Endothelial cell of umbilical vein (primary cell): ENCODE measurements around the gene CEP350. TPM values are rescaled to one million over a fixed set of nuclear protein-coding genes. Genes with fewer than 3 reads are reported as not detected.

ENCODE experiments used
- BruUV-seq: library from RNA; stranded (reverse); fragments of 400-500 nt; replicated peaks from 2 replicates; lab custom pipeline; 2021; lab: Mats Ljungman, UMichigan
- CTCF ChIA-PET: fragments of 300-600, 350-600 bp; sonication (Branson Sonifier 250); formaldehyde crosslinking; loops from one replicate; lab custom pipeline; 2021; ENCODE audit warnings: antibody characterized with exemption, inconsistent platforms; lab: Charles Lee
- POLR2A ChIA-PET: fragments of 300-600, 350-600 bp; sonication (Branson Sonifier 250); formaldehyde crosslinking; loops from one replicate; lab custom pipeline; 2021; ENCODE audit warnings: antibody characterized with exemption, inconsistent platforms; lab: Charles Lee
- DNase-seq: peaks from one replicate; pipeline ENCODE4 v3.0.0-alpha.2; 2011; ENCODE audit warnings: low read depth, low spot score
- FAIRE-seq: peaks from 2 replicates; lab custom pipeline; 2011; peaks lifted over from hg19 to GRCh38; lab: Jason Lieb, UNC
- H2AFZ ChIP-seq: 2 replicates; pipeline ENCODE4 v1.6.0; 2012; ENCODE audit warnings: low read depth, low read length, control low read depth, inconsistent platforms
- H3K27ac ChIP-seq: 2 replicates; pipeline ENCODE4 v1.5.1; 2011; ENCODE audit warnings: low read depth, mild to moderate bottlenecking, control low read depth, low read length, moderate library complexity; ENCODE audit not compliant: insufficient read depth
- H3K27me3 ChIP-seq, 2 experiments: 2 replicates each; pipeline versions ENCODE4 v1.6.0 to v1.6.1; 2011; ENCODE audit warnings: low read length in 2 of 2, mixed read lengths in 1 of 2; ENCODE audit not compliant: control insufficient read depth in 2 of 2, insufficient read depth in 2 of 2
- H3K36me3 ChIP-seq, 2 experiments: 2 replicates in 1 of 2; 3 replicates in 1 of 2; pipeline ENCODE4 v1.5.1; 2011; ENCODE audit warnings: low read length in 2 of 2, mild to moderate bottlenecking in 1 of 2, moderate library complexity in 1 of 2; ENCODE audit not compliant: control insufficient read depth in 2 of 2, insufficient read depth in 2 of 2; ENCODE audit errors: extremely low read depth in 1 of 2
- H3K4me1 ChIP-seq: 3 replicates; pipeline ENCODE4 v1.5.1; 2011; ENCODE audit warnings: mild to moderate bottlenecking, low read length; ENCODE audit not compliant: control insufficient read depth, insufficient read depth; ENCODE audit errors: extremely low read depth
- H3K4me2 ChIP-seq: 2 replicates; pipeline ENCODE4 v1.6.1; 2011; ENCODE audit warnings: low read length, control low read depth, mixed read lengths; ENCODE audit not compliant: insufficient read depth
- H3K4me3 ChIP-seq, 3 experiments: fragments of 200-600 bp in 1 of 3; sonication (generic), shearing (Covaris generic) in 1 of 3; replicated peaks in 1 of 3; 2 replicates each; pipeline ENCODE4 v1.5.1; 2011 to 2016; ENCODE audit warnings: control low read depth in 3 of 3, low read length in 3 of 3, mild to moderate bottlenecking in 2 of 3, inconsistent platforms in 1 of 3, low read depth in 1 of 3, moderate library complexity in 1 of 3; ENCODE audit not compliant: insufficient read depth in 1 of 3
- H3K79me2 ChIP-seq: 2 replicates; pipeline ENCODE4 v1.6.0; 2012; ENCODE audit warnings: low read length, inconsistent platforms; ENCODE audit not compliant: control insufficient read depth, insufficient read depth
- H3K9ac ChIP-seq: replicated peaks from 2 replicates; pipeline ENCODE3; 2011; ENCODE audit warnings: low read length, control low read depth; ENCODE audit not compliant: insufficient read depth; ENCODE audit errors: extremely low read depth
- H3K9me1 ChIP-seq: replicated peaks from 3 replicates; pipeline ENCODE4 v1.6.0; 2011; ENCODE audit warnings: mild to moderate bottlenecking, low read length; ENCODE audit not compliant: control insufficient read depth, insufficient read depth; ENCODE audit errors: extremely low read depth
- H3K9me3 ChIP-seq: replicated peaks from 2 replicates; pipeline ENCODE4 v1.5.1; 2012; ENCODE audit warnings: low read length, inconsistent platforms; ENCODE audit not compliant: control insufficient read depth, insufficient read depth
- H4K20me1 ChIP-seq: replicated peaks from 2 replicates; pipeline ENCODE3; 2011; ENCODE audit warnings: mild to moderate bottlenecking, low read length; ENCODE audit not compliant: control insufficient read depth, insufficient read depth; ENCODE audit errors: extremely low read depth
- EZH2 ChIP-seq: IDR thresholded peaks from 2 replicates; pipeline ENCODE4 v1.6.1; 2012; ENCODE audit warnings: borderline replicate concordance, low read depth, mild to moderate bottlenecking, moderate library complexity, low read length, inconsistent platforms; ENCODE audit not compliant: severe bottlenecking
- FOS ChIP-seq: IDR thresholded peaks from 2 replicates; pipeline ENCODE4 v1.6.1; 2011; ENCODE audit warnings: mild to moderate bottlenecking, low read length, moderate library complexity, borderline replicate concordance; ENCODE audit not compliant: insufficient read depth
- GATA2 ChIP-seq: IDR thresholded peaks from 2 replicates; pipeline ENCODE4 v1.7.0; 2011; ENCODE audit warnings: low read depth, mild to moderate bottlenecking, moderate library complexity, mixed read lengths, low read length; ENCODE audit not compliant: insufficient read length, insufficient read depth
- JUN ChIP-seq: IDR thresholded peaks from 2 replicates; pipeline ENCODE4 v1.6.1; 2011; ENCODE audit warnings: borderline replicate concordance, low read depth; ENCODE audit not compliant: insufficient read length, insufficient read depth
- MYC ChIP-seq: IDR thresholded peaks from one replicate; pipeline ENCODE4 v1.6.1; 2011; ENCODE audit warnings: mild to moderate bottlenecking, low read depth, low read length
- POLR2A ChIP-seq: IDR thresholded peaks from 2 replicates; pipeline ENCODE4 v1.6.1; 2012; ENCODE audit warnings: low read depth, mild to moderate bottlenecking, control low read depth, low read length
- POLR2AphosphoS5 ChIP-seq: IDR thresholded peaks from 2 replicates; pipeline ENCODE4 v1.6.1; 2012; ENCODE audit warnings: low read depth, mild to moderate bottlenecking, control low read depth, low read length, moderate library complexity; ENCODE audit not compliant: insufficient read depth
- dilution Hi-C: fragments of 300-500 bp; cut with MboI; formaldehyde crosslinking; loops from one replicate; pipeline ENCODE4 v1.15.0; 2019; ENCODE audit warnings: low sequenced_read_pairs; ENCODE audit not compliant: extremely low pct_ligation_motif_present
- intact Hi-C: fragments of 100-400 bp; cut with micrococcal nuclease; formaldehyde crosslinking; loops from one replicate; pipeline ENCODE4 v1.10.0; 2022
- polyA plus RNA-seq, 4 experiments: library from polyadenylated mRNA; depleted of rRNA in 3 of 4; stranded (reverse) in 3 of 4; unstranded in 1 of 4; fragments of >200 nt; gene quantifications; 2 replicates each; pipeline versions ENCODE4 v1.2.1 to v1.2.3, GENCODE V29; 2011 to 2012; ENCODE audit warnings: missing spikeins in 1 of 4
- total RNA-seq: library from RNA; stranded (reverse); gene quantifications from 2 replicates; pipeline ENCODE4 v1.2.3, GENCODE V29; 2021
- TF ChIP-seq, protein P1 (sequence below), 2 donors: IDR thresholded peaks; 1 replicate in 1 of 2; 2 replicates in 1 of 2; pipeline ENCODE4 v1.5.1; 2011; ENCODE audit warnings: low read length in 2 of 2, mild to moderate bottlenecking in 2 of 2, moderate library complexity in 2 of 2, control low read depth in 1 of 2, inconsistent platforms in 1 of 2, low read depth in 1 of 2; ENCODE audit not compliant: insufficient read depth in 1 of 2; ENCODE audit errors: extremely low read depth in 1 of 2
- TF ChIP-seq, protein P2 (sequence below): IDR thresholded peaks from 2 replicates; pipeline ENCODE4 v1.6.1; 2011; ENCODE audit not compliant: insufficient read depth, insufficient read length

CEP350 gene
- total and polyA plus RNA-seq, 2 donors (not counting 3 experiments of a cell fraction or from before 2014, with no cell fraction given) = 4.8 to 30.1 TPM

DNA sequence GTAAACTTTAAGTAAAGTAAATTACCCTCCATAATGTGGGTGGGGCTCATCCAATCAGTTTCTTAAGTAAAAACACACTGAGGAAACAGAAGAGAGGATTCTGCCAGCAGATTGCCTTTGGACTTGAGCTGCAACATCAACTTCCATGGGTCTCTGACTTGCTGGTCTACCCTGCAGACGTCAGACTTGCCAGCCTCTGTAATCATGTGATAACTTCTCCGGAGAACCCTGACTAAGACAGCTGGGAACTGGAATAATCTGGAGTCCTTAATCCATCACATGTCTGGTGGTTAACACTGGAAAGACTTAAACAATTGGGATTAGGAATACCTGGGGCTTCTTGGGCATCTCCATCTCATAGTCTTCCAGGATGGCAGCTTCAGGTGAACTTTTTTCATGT, 13.2 kb upstream of the CEP350 start:
- Histone ChIP-seq H4K20me1 (no peaks in the 10 kb centered on the region), H3K27me3 (no peaks in the 10 kb centered on the region), H3K9me3 (no peaks in the 10 kb centered on the region), H3K4me3 (no peak overlapping the region), H2AFZ (no peak overlapping the region), H3K4me2 (no peak overlapping the region), H3K9ac (no peak overlapping the region), H3K79me2 (no peaks in the 10 kb centered on the region), H3K36me3 (no peaks in the 10 kb centered on the region), H3K9me1 (no peaks in the 10 kb centered on the region), H3K4me1 (no peaks in the 10 kb centered on the region), H3K27ac (no peak overlapping the region)
- no peak for FAIRE-seq
- BruUV-seq = no TSS peak
- dilution Hi-C loops = no loop called here
- CTCF ChIA-PET = interaction anchor here (1.3 kb wide), 1 partner anchor 13 kb away, joined by 4 read pairs; the partner anchor contains the start of gene CEP350
- POLR2A ChIA-PET = no interaction called here
- no peak for DNase-seq
- intact Hi-C loops = no loop called here
- no peak for TF ChIP-seq GATA2
- no peak for TF ChIP-seq POLR2A
- no peak for TF ChIP-seq JUN
- TF ChIP-seq POLR2AphosphoS5 = no peak
- TF ChIP-seq, protein P1, sequence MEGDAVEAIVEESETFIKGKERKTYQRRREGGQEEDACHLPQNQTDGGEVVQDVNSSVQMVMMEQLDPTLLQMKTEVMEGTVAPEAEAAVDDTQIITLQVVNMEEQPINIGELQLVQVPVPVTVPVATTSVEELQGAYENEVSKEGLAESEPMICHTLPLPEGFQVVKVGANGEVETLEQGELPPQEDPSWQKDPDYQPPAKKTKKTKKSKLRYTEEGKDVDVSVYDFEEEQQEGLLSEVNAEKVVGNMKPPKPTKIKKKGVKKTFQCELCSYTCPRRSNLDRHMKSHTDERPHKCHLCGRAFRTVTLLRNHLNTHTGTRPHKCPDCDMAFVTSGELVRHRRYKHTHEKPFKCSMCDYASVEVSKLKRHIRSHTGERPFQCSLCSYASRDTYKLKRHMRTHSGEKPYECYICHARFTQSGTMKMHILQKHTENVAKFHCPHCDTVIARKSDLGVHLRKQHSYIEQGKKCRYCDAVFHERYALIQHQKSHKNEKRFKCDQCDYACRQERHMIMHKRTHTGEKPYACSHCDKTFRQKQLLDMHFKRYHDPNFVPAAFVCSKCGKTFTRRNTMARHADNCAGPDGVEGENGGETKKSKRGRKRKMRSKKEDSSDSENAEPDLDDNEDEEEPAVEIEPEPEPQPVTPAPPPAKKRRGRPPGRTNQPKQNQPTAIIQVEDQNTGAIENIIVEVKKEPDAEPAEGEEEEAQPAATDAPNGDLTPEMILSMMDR (IDR thresholded peaks at IDR 0.05; ENCODE audit: extremely low read depth in 1 of 2, insufficient read depth in 1 of 2, low read depth in 1 of 2, low read length in 2 of 2) = no peak

DNA sequence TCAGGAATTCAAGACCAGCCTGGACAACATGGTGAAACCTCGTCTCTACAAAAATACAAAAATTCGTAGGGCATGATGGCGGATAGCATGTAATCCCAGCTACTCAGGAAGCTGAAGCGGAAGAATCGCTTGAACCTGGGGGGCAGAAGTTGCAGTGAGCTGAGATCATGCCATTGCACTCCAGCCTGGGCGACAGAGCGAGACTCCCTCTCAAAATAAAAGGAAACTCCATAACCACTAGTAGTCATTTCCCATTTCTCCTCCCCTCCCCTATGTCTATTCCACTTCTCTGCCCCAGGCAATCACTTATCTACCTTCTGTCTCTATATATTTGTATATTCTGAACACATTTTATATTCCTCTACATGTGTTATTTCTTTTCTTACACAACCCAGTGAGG, 4.0 kb upstream of the CEP350 start:
- intact Hi-C loops (no loop called here), dilution Hi-C loops (no loop called here)
- no TSS peak for BruUV-seq
- DNase-seq (no peak), FAIRE-seq (no peak)
- Histone ChIP-seq H4K20me1 (no peaks in the 10 kb centered on the region), H3K36me3 (no peaks in the 10 kb centered on the region), H3K27ac (no peak overlapping the region), H3K79me2 (peaks cover 9% of the 10 kb centered on the region), H3K9ac (no peak overlapping the region), H3K27me3 (no peaks in the 10 kb centered on the region), H3K9me1 (no peaks in the 10 kb centered on the region), H2AFZ (no peak overlapping the region), H3K4me1 (peaks cover 16% of the 10 kb centered on the region), H3K4me3 (no peak overlapping the region), H3K4me2 (no peak overlapping the region), H3K9me3 (no peaks in the 10 kb centered on the region)
- TF ChIP-seq EZH2 = no peak
- TF ChIP-seq MYC = no peak
- TF ChIP-seq, protein P1 (IDR thresholded peaks at IDR 0.05; ENCODE audit: extremely low read depth in 1 of 2, insufficient read depth in 1 of 2, low read depth in 1 of 2, low read length in 2 of 2) = no peak
- no peak for TF ChIP-seq JUN
- TF ChIP-seq GATA2 = no peak
- TF ChIP-seq FOS = no peak
- TF ChIP-seq POLR2A = no peak
- TF ChIP-seq POLR2AphosphoS5 = no peak
- TF ChIP-seq, protein P2, sequence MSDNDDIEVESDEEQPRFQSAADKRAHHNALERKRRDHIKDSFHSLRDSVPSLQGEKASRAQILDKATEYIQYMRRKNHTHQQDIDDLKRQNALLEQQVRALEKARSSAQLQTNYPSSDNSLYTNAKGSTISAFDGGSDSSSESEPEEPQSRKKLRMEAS = no peak
- ChIA-PET CTCF (no interaction called here), POLR2A (no interaction called here)
